HEK293 (cell line): ENCODE measurements around the gene CPEB3.

Experiments used
- CTCF ChIA-PET: fragments of 350-600 bp; formaldehyde crosslinking; extraction: SDS; loops from one replicate; lab custom pipeline; 2021; ENCODE audit warnings: antibody characterized with exemption; lab: Yijun Ruan, JAX
- POLR2A ChIA-PET: fragments of 300-600 bp; formaldehyde crosslinking; extraction: SDS; loops from one replicate; lab custom pipeline; 2020; ENCODE audit warnings: antibody characterized with exemption, inconsistent platforms; lab: Yijun Ruan, JAX
- H3K27ac ChIP-seq: fragments of 200-500 bp; sonication (Bioruptor generic); 2 replicates; pipeline ENCODE4 v1.5.1; 2014; ENCODE audit warnings: low read depth, low read length, control low read depth, inconsistent platforms; ENCODE audit errors: extremely low read depth
- H3K36me3 ChIP-seq, 2 experiments: fragments of 200-500 bp in 1 of 2; sonication (Bioruptor generic) in 1 of 2; 1 replicate in 1 of 2; 2 replicates in 1 of 2; pipeline ENCODE4 v1.5.1; 2014 to 2017; ENCODE audit warnings: inconsistent platforms in 2 of 2, low read length in 2 of 2; ENCODE audit not compliant: control insufficient read depth in 2 of 2, insufficient read depth in 1 of 2
- H3K4me1 ChIP-seq: fragments of 200-500 bp; sonication (Bioruptor generic); 2 replicates; pipeline ENCODE4 v1.5.1; 2014; ENCODE audit warnings: mild to moderate bottlenecking, low read length, inconsistent platforms; ENCODE audit not compliant: control insufficient read depth, insufficient read depth
- H3K4me3 ChIP-seq: 2 replicates; pipeline ENCODE4 v1.5.1; 2011; ENCODE audit warnings: low read depth, mild to moderate bottlenecking, control low read depth, low read length, moderate library complexity
- H3K9me3 ChIP-seq: fragments of 200-500 bp; sonication (Bioruptor generic); 2 replicates; pipeline ENCODE4 v1.5.1; 2014; ENCODE audit warnings: low read depth, low read length, inconsistent platforms; ENCODE audit not compliant: control insufficient read depth, insufficient read depth
- PRDM2 ChIP-seq: fragments of 450-650 bp; formaldehyde crosslinking; IDR thresholded peaks from 2 replicates; pipeline ENCODE4 v1.5.1; 2016; ENCODE audit warnings: missing biosample characterization, missing genetic modification characterization, borderline replicate concordance
- PRDM4 ChIP-seq: fragments of 450-650 bp; formaldehyde crosslinking; IDR thresholded peaks from 2 replicates; pipeline ENCODE4 v1.5.1; 2017; ENCODE audit warnings: missing biosample characterization, missing genetic modification characterization
- ZNF2 ChIP-seq: fragments of 450-650 bp; formaldehyde crosslinking; IDR thresholded peaks from 2 replicates; pipeline ENCODE4 v1.5.1; 2016; ENCODE audit warnings: missing biosample characterization, missing genetic modification characterization
- ZNF266 ChIP-seq: fragments of 450-650 bp; formaldehyde crosslinking; IDR thresholded peaks from 2 replicates; pipeline ENCODE4 v1.5.1; 2016; ENCODE audit warnings: missing biosample characterization, missing genetic modification characterization, low read depth
- ZNF335 ChIP-seq: fragments of 450-650 bp; formaldehyde crosslinking; conservative IDR thresholded peaks from 2 replicates; pipeline ENCODE4 v1.5.1; 2016; ENCODE audit warnings: missing biosample characterization, missing genetic modification characterization
- ZNF544 ChIP-seq: fragments of 450-650 bp; formaldehyde crosslinking; IDR thresholded peaks from 2 replicates; pipeline ENCODE4 v1.5.0; 2017; ENCODE audit warnings: missing biosample characterization, missing genetic modification characterization
- ZNF585B ChIP-seq: fragments of 450-650 bp; formaldehyde crosslinking; IDR thresholded peaks from 2 replicates; pipeline ENCODE4 v1.5.1; 2016; ENCODE audit warnings: missing biosample characterization, missing genetic modification characterization
- ZNF664 ChIP-seq: fragments of 450-650 bp; formaldehyde crosslinking; IDR thresholded peaks from 2 replicates; pipeline ENCODE4 v1.5.1; 2016; ENCODE audit warnings: missing biosample characterization, missing genetic modification characterization
- TF ChIP-seq, protein P1 (sequence below): fragments of 450-650 bp; formaldehyde crosslinking; conservative IDR thresholded peaks from 2 replicates; pipeline ENCODE4 v1.5.1; 2016; ENCODE audit warnings: low read depth, missing biosample characterization, missing genetic modification characterization
- TF ChIP-seq, protein P2 (sequence below): fragments of 450-650 bp; formaldehyde crosslinking; IDR thresholded peaks from 2 replicates; pipeline ENCODE4 v1.5.1; 2017; ENCODE audit warnings: missing biosample characterization, missing genetic modification characterization
- TF ChIP-seq, protein P3 (sequence below): fragments of 450-650 bp; IDR thresholded peaks from 2 replicates; pipeline ENCODE4 v1.5.1; 2018; ENCODE audit warnings: missing biosample characterization, missing genetic modification characterization

CPEB3 gene

DNA sequence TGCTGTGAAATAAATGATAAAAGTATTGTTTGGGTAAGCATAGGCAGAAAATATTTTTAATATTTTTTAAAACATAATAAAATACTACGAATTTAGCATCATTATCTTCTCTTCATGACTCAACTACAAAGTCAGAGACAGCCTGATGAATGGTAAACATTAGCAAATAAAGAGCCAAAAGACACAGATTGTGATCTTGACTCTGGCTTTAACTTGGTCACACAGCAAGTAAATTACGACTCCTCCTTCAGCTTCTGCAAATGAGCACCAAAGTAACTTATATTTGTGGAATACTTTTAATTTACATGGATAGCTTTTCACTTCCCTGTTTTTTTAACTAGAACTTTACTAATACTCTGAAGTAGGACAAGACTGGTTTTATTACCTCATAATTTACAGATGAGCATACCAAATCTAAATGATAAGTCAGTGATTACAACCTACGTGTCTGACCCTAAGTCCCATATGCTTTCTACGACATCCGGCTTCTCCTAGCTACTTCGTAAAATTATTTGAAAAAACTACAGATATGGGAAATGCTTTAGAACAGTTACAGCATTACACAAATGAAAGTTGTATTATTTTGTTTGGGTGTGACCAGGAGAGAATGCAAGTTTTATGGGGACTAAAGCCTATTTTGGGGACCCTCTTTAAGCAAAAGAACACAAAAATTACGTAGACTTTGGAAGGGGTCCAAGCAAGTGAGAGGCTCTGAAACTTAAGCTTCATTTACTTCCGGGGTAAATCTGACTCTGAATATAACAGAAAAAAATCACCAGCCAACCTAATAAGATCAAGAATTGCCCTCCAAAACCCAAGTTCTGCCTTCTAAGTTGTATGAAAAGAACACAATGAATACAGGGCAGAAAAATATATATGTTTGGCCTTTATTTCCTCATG lies 133.8 kb downstream of the CPEB3 start:
- H3K4me3 ChIP-seq, result no peak overlapping the region
- no peaks in the 10 kb centered on the region for H3K36me3 ChIP-seq
- peaks cover 9% of the 10 kb centered on the region for H3K4me1 ChIP-seq
- H3K9me3 ChIP-seq, result no peaks in the 10 kb centered on the region
- POLR2A ChIA-PET, result no interaction called here
- TF ChIP-seq, protein P1, sequence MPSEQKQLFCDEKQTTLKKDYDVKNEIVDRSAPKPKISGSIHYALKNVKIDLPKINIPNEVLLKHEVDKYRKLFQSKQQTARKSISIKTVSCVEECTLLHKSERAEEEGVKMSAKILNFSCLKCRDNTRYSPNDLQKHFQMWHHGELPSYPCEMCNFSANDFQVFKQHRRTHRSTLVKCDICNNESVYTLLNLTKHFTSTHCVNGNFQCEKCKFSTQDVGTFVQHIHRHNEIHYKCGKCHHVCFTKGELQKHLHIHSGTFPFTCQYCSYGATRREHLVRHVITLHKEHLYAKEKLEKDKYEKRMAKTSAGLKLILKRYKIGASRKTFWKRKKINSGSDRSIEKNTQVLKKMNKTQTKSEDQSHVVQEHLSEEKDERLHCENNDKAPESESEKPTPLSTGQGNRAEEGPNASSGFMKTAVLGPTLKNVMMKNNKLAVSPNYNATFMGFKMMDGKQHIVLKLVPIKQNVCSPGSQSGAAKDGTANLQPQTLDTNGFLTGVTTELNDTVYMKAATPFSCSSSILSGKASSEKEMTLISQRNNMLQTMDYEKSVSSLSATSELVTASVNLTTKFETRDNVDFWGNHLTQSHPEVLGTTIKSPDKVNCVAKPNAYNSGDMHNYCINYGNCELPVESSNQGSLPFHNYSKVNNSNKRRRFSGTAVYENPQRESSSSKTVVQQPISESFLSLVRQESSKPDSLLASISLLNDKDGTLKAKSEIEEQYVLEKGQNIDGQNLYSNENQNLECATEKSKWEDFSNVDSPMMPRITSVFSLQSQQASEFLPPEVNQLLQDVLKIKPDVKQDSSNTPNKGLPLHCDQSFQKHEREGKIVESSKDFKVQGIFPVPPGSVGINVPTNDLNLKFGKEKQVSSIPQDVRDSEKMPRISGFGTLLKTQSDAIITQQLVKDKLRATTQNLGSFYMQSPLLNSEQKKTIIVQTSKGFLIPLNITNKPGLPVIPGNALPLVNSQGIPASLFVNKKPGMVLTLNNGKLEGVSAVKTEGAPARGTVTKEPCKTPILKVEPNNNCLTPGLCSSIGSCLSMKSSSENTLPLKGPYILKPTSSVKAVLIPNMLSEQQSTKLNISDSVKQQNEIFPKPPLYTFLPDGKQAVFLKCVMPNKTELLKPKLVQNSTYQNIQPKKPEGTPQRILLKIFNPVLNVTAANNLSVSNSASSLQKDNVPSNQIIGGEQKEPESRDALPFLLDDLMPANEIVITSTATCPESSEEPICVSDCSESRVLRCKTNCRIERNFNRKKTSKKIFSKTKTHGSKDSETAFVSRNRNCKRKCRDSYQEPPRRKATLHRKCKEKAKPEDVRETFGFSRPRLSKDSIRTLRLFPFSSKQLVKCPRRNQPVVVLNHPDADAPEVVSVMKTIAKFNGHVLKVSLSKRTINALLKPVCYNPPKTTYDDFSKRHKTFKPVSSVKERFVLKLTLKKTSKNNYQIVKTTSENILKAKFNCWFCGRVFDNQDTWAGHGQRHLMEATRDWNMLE (tag by site-specific recombination), result peak; percentile 77
- TF ChIP-seq ZNF585B (tag by site-specific recombination), result no peak
- peak; percentile 52; the same call in 1 of the 2 replicates for TF ChIP-seq ZNF335
- TF ChIP-seq, all 188 proteins: peak for 2
- CTCF ChIA-PET, result no interaction called here
- no peak overlapping the region for H3K27ac ChIP-seq

DNA sequence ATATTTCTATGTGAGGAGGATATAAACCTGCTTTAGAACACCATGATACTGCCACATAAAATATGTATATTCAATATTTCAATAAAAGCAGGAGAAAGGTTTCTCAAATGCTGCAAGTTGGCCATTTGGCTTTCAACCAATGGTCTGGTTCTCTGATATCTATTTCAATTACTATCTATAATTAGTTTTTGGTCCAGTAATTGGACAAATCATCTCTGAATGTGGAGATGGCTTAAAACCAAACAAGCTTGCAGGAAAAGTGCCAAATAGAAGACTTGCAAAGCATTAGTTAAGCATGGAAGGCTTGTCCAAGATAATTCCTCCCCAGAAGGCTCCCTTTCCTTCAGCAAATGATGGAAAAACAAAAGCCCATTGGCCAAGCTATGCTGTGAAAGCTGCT lies 140.1 kb downstream of the CPEB3 start:
- H3K27ac ChIP-seq, result no peak overlapping the region
- no peak overlapping the region for H3K4me3 ChIP-seq
- TF ChIP-seq ZNF544 (no peak), ZNF266 (no peak), ZNF2 (no peak), ZNF664 (tag by site-specific recombination) (no peak), PRDM2 (tag by site-specific recombination) (no peak), PRDM4 (tag by site-specific recombination) (no peak)
- TF ChIP-seq, protein P2, sequence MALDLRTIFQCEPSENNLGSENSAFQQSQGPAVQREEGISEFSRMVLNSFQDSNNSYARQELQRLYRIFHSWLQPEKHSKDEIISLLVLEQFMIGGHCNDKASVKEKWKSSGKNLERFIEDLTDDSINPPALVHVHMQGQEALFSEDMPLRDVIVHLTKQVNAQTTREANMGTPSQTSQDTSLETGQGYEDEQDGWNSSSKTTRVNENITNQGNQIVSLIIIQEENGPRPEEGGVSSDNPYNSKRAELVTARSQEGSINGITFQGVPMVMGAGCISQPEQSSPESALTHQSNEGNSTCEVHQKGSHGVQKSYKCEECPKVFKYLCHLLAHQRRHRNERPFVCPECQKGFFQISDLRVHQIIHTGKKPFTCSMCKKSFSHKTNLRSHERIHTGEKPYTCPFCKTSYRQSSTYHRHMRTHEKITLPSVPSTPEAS (tag by site-specific recombination), result no peak
- TF ChIP-seq, protein P3, sequence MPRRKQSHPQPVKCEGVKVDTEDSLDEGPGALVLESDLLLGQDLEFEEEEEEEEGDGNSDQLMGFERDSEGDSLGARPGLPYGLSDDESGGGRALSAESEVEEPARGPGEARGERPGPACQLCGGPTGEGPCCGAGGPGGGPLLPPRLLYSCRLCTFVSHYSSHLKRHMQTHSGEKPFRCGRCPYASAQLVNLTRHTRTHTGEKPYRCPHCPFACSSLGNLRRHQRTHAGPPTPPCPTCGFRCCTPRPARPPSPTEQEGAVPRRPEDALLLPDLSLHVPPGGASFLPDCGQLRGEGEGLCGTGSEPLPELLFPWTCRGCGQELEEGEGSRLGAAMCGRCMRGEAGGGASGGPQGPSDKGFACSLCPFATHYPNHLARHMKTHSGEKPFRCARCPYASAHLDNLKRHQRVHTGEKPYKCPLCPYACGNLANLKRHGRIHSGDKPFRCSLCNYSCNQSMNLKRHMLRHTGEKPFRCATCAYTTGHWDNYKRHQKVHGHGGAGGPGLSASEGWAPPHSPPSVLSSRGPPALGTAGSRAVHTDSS (tag by site-specific recombination), result no peak
- ChIA-PET CTCF (no interaction called here), POLR2A (no interaction called here)
- H3K36me3 ChIP-seq, result no peaks in the 10 kb centered on the region
- no peaks in the 10 kb centered on the region for H3K9me3 ChIP-seq
- peaks cover 4% of the 10 kb centered on the region; the same call in 1 of the 2 replicates for H3K4me1 ChIP-seq
